GM19025 (cell line): Measurements from ENCODE around the gene PARP14.
"Not testable (repeated sequence)": the region's sequence is repeated elsewhere in the genome, so short reads cannot be mapped to it uniquely, and the experiment has no call there.

Source experiments
- ATAC-seq: cut with Tn5 transposase; IDR thresholded peaks from one replicate; pipeline ENCODE4 v1.9.1; 2021; ENCODE audit warnings: mild to moderate bottlenecking, low read depth, moderate library complexity; ENCODE audit not compliant: unreplicated experiment

Gene PARP14, protein sequence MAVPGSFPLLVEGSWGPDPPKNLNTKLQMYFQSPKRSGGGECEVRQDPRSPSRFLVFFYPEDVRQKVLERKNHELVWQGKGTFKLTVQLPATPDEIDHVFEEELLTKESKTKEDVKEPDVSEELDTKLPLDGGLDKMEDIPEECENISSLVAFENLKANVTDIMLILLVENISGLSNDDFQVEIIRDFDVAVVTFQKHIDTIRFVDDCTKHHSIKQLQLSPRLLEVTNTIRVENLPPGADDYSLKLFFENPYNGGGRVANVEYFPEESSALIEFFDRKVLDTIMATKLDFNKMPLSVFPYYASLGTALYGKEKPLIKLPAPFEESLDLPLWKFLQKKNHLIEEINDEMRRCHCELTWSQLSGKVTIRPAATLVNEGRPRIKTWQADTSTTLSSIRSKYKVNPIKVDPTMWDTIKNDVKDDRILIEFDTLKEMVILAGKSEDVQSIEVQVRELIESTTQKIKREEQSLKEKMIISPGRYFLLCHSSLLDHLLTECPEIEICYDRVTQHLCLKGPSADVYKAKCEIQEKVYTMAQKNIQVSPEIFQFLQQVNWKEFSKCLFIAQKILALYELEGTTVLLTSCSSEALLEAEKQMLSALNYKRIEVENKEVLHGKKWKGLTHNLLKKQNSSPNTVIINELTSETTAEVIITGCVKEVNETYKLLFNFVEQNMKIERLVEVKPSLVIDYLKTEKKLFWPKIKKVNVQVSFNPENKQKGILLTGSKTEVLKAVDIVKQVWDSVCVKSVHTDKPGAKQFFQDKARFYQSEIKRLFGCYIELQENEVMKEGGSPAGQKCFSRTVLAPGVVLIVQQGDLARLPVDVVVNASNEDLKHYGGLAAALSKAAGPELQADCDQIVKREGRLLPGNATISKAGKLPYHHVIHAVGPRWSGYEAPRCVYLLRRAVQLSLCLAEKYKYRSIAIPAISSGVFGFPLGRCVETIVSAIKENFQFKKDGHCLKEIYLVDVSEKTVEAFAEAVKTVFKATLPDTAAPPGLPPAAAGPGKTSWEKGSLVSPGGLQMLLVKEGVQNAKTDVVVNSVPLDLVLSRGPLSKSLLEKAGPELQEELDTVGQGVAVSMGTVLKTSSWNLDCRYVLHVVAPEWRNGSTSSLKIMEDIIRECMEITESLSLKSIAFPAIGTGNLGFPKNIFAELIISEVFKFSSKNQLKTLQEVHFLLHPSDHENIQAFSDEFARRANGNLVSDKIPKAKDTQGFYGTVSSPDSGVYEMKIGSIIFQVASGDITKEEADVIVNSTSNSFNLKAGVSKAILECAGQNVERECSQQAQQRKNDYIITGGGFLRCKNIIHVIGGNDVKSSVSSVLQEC (N-terminal part only)

DNA sequence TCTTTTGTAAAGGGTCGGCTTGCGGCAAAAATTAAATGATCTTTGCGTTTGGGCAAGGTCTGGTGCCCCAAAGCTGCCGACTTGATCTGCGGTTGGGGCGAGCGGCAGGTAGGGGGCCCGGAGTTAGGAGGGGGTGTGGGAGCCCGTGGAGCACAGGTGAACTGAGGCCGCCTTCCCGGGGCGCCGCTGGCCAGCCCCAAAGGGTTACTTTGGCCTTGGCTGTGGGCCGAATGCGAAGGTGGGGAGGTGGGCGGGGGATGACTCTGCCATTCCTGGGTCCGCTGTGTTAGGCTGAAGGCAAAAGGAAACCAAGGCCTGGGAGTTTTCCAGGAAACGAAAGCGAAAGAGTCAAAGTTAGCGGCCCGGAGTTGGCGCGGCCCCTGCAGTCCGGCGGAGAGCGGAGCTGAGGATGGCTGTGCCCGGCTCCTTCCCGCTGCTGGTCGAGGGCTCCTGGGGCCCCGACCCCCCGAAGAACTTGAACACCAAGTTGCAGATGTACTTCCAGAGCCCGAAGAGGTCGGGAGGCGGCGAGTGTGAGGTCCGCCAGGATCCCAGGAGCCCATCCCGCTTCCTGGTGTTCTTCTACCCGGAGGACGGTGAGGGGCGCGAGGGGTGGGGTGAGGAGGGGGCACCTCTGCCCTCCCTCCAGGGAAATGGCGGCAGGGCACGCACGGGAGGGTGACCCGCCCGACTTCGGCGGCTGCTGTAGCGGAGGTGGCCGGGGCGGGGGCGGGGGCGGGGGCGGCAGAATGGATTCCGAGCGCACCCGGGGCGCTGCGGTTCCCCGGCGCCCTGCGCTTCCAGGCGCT lies at the start of gene PARP14:
TSS of gene PARP14 (plus strand) at position 365 of the 809 bp plus-strand sequence. CDS start at position 410, 45 bp downstream.
- peak; percentile 36 for ATAC-seq

DNA sequence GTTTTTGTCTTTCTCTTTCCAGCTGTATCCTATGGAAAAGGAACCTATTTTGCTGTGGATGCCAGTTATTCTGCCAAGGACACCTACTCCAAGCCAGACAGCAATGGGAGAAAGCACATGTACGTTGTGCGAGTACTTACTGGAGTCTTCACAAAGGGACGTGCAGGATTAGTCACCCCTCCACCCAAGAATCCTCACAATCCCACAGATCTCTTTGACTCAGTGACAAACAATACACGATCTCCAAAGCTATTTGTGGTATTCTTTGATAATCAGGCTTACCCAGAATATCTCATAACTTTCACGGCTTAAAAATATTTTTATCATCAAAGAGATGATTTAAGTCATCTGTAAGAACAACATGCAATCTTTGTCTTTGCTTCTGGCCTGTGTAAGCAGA lies 44.9 kb upstream of the PARP14 start:
- ATAC-seq, result no peak

DNA sequence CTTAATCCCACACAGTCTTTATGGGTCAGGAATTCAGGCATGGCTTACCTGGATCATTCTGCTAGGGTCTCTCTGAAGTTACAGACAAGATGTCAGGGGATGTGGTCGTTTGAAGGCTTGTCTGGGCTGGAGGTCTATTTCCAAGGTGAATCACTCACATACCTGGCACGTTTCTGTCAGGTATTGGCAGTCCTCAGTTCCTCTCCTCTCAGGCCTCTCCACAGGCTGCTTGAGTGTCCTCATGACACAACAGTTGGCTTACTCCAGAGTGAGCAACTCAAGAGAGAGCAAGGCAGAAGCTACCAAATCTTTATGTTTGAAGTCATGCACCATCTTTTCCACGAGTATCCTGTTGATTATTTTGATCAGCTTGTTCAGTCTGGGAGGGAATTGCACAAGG lies 43.9 kb upstream of the PARP14 start:
- no peak for ATAC-seq

DNA sequence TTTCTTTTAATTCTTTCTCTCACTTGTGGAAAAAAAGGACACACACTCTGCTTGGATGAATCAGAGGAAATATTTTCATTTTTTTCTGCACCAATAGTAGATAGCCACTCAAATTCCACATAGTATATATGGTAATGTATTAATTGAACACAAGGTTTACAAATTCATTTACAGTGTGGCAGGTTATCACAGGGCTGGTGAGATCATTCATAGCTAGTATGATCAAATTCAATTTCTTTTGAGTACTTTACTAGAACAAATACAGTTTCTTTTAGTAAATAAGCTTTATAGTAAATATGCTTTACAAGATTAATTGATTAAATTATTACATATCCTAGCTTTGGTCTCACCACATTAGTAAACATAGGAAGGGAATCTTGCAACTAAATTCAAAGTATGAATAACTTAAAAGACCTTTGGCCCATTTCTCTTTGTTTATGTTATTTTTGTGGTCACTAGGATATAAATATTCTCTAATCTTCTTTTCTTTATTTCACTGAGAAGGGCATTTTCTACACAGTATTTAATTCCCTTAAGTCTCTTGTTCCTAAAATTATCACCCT lies 40.1 kb upstream of the PARP14 start:
- no peak for ATAC-seq

DNA sequence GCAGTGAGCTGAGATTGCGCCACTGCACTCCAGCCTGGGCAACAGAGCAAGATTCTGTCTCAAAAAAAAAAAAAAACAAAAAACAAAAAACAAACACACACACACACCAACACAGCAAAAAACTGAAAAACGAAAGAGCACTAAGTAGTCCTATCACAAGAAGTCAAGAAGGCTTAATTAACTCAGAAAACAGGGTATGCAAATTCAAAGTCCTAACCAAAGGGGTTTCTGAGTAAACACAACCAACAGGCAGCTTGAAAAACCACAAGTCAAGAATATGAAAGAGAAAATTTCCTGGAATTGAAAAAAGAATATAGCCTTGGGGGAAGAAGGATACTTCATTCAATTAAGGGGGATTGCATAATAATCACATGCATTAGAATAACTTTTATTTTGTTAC lies 37.7 kb upstream of the PARP14 start:
- ATAC-seq, result peak; percentile 81

DNA sequence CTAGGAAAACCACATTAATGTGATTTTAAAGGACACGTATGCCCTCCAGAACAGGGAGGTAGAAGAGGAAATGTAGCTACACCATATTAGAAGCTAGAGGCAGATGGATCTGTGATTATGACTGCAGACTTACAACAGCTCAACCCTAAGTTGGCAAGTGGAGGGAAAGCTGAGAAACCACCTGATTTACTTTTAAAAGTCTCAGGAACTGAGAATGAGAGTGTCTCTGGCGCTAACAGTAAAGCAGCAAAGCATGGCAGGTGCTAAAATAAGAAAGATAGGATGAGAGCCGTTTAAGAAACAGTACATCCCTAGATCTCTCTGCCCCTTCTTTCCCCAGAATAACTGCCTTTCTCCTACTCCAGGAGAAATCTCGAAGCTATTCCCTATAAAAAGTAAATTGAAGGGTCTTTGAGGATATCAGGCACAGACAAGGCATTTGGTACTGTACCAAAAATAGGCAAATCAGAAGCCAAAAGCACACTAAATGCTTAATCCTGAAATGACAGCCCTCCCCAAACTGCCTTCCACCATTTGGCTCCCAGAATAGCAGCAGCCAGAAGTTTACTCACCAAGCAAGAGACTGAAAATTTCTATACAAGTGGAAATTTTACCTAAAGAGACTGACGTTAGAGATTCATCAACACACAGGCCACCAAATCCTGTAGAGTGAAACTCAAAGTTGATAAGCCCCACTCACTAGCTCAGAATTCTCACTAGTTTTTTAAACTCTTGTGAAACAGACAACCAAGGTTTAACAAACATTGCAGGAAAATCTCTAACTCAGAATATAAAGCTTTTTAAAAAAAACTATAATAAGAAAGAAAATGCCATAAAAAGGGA lies 34.3 kb upstream of the PARP14 start:
- ATAC-seq, result no peak

DNA sequence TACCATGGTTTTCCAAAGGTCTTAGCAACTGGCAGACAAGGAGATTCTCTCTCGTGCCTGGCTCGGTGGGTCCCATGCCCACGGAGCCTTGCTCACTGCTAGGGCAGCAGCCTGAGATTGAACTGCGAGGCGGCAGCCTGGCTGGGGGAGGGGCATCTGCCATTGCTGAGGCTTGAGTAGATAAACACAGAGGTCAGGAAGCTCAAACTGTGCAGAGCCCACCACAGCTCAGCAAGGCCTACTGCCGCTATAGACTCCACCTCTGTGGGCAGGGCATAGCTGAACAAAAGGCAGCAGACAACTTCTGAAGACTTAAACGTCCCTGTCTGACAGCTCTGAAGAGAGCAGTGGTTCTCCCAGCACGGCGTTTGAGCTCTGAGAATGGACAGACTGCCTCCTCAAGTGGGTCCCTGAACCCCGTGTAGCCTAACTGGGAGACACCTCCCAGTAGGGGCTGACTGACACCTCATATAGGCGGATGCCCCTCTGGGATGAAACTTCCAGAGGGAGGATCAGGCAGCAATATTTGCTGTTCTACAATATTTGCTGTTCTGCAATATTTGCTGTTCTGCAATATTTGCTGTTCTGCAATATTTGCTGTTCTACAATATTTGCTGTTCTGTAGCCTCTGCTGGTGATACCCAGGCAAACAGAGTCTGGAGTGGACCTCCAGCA lies 29.3 kb upstream of the PARP14 start:
- not testable (repeated sequence) for ATAC-seq

DNA sequence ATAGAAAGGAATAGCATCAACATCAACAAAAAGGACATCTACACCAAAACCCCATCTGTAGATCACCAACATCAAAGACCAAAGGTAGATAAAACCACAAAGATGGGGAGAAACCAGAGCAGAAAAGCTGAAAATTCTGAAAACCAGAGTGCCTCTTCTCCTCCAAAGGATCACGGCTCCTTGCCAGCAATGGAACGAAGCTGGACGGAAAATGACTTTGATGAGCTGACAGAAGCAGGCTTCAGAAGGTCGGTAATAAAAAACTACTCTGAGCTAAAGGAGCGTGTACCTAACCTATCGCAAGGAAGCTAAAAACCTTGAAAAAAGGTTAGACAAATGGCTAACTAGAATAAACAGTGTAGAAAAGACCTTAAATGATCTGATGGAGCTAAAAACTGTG lies 28.7 kb upstream of the PARP14 start:
- not testable (repeated sequence) for ATAC-seq

DNA sequence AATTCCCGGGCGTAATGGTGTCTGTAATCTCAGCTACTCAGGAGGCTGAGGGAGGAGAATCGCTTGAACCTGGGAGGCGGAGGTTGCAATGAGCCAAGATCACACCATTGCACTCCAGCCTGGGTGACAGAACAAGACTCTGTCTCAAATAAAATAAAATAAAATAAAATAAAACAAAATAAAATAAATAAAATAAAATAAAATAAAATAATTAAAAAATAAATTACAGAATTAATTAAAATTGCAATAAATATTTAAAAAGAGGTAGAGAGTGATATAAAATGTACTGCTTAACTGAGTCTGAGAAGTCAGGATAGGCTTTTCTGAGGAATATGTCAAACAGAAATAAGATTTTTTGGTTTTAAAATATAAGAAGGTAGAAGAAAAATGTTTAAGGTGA lies 22.3 kb upstream of the PARP14 start:
- not testable (repeated sequence) for ATAC-seq

DNA sequence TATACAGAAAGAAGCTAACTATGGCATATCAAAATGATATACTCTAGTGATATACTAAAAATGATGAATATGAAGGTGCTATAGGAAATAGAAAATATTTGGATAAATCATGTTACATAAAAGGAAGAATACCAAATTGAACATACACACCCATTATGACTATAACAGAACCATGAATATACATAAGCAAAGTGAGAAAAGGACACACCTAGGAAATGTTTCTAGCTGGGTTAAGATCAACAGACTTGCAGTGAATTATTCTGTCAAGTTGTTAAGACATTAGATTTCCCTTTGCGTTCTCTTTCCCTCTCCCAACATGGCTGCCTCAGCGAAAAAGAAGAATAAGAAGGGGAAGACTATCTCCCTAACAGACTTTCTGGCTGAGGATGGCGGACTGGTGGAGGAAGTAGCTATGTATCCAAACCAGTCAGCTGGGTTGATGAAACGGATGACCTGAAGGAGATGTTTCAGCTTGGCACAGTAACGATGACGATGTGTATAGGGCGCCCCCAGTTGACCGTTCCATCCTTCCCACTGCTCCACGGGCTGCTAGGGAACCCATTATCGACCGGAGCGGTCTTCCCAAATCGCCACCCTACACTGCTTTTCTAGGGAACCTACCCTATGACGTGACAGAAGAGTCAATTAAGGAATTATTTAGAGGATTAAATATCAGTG lies 20.2 kb upstream of the PARP14 start:
- no peak for ATAC-seq

DNA sequence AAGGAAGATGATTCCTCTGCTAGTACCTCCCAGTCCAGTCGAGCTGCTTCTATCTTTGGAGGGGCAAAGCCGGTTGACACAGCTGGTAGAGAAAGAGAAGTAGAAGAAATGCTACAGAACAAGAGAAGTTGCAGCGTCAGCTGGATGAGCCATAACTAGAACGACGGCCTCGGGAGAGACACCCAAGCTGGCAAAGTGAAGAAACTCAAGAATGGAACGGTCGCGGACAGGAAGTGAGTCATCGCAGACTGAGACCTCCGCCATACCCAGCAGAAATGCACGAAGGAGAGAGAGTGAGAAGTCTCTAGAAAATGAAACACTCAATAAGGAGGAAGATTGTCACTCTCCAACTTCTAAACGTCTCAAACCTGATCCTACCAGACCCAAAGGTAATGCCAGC lies 19.0 kb upstream of the PARP14 start:
- ATAC-seq, result peak; percentile 61

DNA sequence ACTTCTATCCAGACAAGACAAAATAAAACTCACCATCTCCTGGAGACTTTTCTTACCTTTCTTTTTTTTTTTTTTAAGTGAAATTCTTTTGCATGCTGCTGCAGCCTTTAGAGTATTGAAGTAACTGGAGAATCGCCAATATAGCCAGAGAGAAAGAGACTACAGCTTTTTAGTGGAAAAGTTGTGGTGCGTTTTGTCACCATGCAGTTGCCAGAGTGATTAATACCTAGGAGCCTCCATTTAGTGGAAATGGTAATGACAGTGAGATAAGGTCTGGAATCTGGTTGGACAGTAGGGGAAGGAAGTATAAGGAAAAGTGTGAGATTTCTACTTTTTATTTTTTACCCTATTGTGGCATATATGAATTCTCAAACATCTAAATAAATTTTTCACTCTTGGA lies 18.1 kb upstream of the PARP14 start:
- ATAC-seq, result no peak

DNA sequence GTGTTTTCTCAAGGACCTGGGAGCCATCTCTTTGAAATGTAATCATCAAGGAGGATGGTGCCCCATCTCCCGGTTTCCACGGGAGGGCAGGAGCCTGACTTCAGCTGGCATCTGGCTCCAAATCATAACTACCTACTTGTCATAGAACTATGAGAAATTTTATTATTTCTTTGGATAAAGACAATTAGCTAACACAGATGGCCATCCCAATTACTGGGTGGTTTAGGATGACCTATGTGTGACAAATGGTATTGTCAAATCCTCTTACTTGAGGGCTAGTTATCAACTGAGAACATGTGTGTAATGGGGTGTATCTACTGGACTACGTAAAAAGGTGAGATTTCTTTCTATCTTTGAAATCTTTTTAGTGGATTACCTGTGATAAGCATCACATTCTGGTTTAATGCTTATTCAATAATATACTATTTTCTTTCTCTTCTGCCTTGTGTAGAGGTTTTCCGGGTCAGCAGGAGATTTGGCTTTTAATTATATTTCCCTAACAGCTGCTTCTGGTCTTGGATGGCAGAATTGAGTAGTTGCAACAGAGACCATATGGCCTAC lies 15.3 kb upstream of the PARP14 start:
- ATAC-seq, result no peak

DNA sequence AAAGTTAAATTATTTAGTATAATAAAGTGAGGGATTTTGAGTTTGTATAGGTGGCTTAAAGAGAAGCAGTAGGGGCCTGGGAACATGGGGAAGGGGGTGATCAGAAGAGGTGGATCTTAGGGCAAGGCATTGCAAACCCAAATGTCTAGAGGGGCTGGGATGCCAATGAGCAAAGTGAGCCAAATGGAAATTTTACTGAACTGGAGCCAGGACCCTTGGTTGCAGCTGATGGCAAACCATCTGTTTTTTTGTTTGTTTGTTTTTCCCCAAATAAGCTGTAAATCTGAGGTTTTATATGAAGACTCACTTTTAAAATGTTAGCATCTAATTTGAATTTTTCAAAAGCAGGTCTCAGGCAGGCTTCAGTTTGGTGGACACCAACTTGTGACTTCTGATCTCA lies 14.8 kb upstream of the PARP14 start:
- ATAC-seq, result no peak

DNA sequence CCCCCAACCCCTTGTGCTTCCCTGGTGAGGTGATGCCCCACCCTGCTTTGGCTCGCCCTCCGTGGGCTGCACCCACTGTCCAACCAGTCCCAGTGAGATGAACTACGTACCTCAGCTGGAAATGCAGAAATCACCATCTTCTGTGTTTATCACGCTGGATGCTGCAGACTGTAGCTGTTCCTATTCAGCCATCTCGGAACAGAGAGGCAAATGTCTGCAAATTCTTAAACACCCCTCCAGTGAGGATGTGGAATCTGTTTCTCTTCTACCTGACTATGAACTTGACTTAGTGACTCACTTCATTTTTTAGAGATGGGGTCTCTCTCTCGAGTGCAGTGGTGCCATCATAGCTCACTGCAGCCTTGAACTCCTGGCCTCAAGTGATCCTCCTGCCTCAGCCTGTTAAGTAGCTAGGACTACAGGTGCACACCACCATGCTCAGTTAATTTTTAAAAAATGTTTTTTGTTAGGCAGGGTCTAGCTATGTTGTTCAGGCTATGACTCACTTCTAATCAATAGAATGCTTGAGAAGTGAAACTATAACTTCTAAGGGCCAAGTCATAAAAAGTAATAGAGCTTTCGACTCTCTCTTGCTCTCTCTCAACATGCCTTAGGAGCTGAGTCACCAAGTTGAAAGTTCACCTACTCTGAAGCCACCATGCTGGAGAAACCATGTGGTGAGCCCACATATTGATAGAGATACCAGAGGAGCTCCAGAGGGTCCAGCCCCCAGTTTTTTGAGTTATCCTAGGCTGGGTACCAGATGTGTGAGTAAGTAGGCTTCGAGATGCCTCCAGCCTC lies 11.5 kb upstream of the PARP14 start:
- peak; percentile 95 for ATAC-seq

DNA sequence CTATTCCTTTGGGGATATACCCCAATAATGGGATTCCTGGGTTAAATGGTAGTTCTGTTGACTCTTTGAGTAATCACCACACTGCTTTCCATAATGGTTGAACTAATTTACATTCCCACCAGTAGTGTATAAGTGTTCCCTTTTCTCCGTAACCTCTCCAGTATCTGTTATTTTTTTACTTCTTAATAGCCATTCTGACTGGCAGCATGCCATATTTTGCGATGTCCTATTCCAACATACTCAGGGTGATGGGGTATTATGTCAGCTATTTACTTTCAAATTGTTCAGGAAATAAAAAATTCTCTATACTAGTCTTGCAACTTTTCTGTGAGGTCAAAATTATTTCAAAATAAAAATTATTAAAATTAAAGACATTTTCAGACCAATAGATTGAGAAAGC lies 9.1 kb upstream of the PARP14 start:
- ATAC-seq, result no peak
